A673 (cell line): Measurements from ENCODE around the gene TSPAN19. TPM values are rescaled to one million over a fixed set of nuclear protein-coding genes. Genes with fewer than 3 reads are reported as not detected.

ENCODE experiments used
- BruUV-seq: library from RNA; stranded (reverse); fragments of 400-500 nt; replicated peaks from 2 replicates; lab custom pipeline; 2021; lab: Mats Ljungman, UMichigan
- CTCF ChIA-PET: fragments of 300-600 bp; sonication (Branson Sonifier 250); formaldehyde crosslinking; loops from one replicate; lab custom pipeline; 2022; ENCODE audit warnings: antibody characterized with exemption; lab: Charles Lee
- POLR2A ChIA-PET: fragments of 300-600 bp; sonication (Branson Sonifier 250); formaldehyde crosslinking; loops from one replicate; lab custom pipeline; 2022; ENCODE audit warnings: antibody characterized with exemption; ENCODE audit not compliant: low non-redundant PET; lab: Charles Lee
- DNase-seq: peaks from one replicate; pipeline ENCODE4 v3.0.0-alpha.2; 2015; ENCODE audit warnings: low spot score
- H3K27ac ChIP-seq: fragments of 200-600 bp; sonication (generic); 2 replicates; pipeline ENCODE4 v1.5.1; 2016; ENCODE audit warnings: mixed run types, low read depth, mild to moderate bottlenecking, mixed read lengths, antibody characterized with exemption, low read length; ENCODE audit not compliant: poor library complexity, severe bottlenecking
- H3K27me3 ChIP-seq: fragments of 200-600 bp; sonication (generic); replicated peaks from 2 replicates; pipeline ENCODE4 v1.6.1; 2017; ENCODE audit warnings: mixed run types, low read depth, mild to moderate bottlenecking, mixed read lengths, antibody characterized with exemption, low read length; ENCODE audit not compliant: insufficient read depth, poor library complexity
- H3K36me3 ChIP-seq: fragments of 200-600 bp; sonication (generic); 2 replicates; pipeline ENCODE4 v1.6.1; 2016; ENCODE audit warnings: mixed run types, mild to moderate bottlenecking, mixed read lengths, antibody characterized with exemption, low read length; ENCODE audit not compliant: insufficient read depth, poor library complexity, severe bottlenecking
- H3K4me1 ChIP-seq: fragments of 200-600 bp; sonication (generic); 2 replicates; pipeline ENCODE4 v1.6.1; 2017; ENCODE audit warnings: mixed run types, mild to moderate bottlenecking, mixed read lengths, antibody characterized with exemption, low read length; ENCODE audit not compliant: insufficient read depth, poor library complexity, severe bottlenecking
- H3K4me3 ChIP-seq: fragments of 200-600 bp; sonication (generic); 2 replicates; pipeline ENCODE4 v1.5.1; 2016; ENCODE audit warnings: low read depth, mixed run types, mild to moderate bottlenecking, mixed read lengths, low read length; ENCODE audit not compliant: poor library complexity, severe bottlenecking
- H3K9me3 ChIP-seq: fragments of 200-600 bp; sonication (generic); 2 replicates; pipeline ENCODE4 v1.6.1; 2016; ENCODE audit warnings: mixed run types, low read depth, mild to moderate bottlenecking, mixed read lengths, antibody characterized with exemption, low read length; ENCODE audit not compliant: poor library complexity, severe bottlenecking
- EZH2 ChIP-seq: fragments of 200-600 bp; sonication (generic); IDR thresholded peaks from 2 replicates; pipeline ENCODE4 v1.6.1; 2017; ENCODE audit warnings: borderline replicate concordance, low read depth, mild to moderate bottlenecking, mixed read lengths, antibody characterized with exemption, low read length; ENCODE audit not compliant: poor library complexity, severe bottlenecking
- intact Hi-C: fragments of 100-400 bp; cut with micrococcal nuclease; formaldehyde crosslinking; loops from one replicate; pipeline ENCODE4 v1.10.0; 2022; ENCODE audit not compliant: unreplicated experiment
- total RNA-seq: library from RNA; stranded (reverse); gene quantifications from 2 replicates; pipeline ENCODE4 v1.2.3, GENCODE V29; 2021
- TF ChIP-seq, protein P1 (sequence below): fragments of 300-800, 200-600 bp; sonication (generic); conservative IDR thresholded peaks from 2 replicates; pipeline ENCODE4 v1.5.1; 2017; ENCODE audit warnings: low read depth, mild to moderate bottlenecking, antibody characterized with exemption, low read length, moderate library complexity, mixed read lengths

The TSPAN19 gene
- total RNA-seq, 1 experiment from 2014 or later = not detected

DNA sequence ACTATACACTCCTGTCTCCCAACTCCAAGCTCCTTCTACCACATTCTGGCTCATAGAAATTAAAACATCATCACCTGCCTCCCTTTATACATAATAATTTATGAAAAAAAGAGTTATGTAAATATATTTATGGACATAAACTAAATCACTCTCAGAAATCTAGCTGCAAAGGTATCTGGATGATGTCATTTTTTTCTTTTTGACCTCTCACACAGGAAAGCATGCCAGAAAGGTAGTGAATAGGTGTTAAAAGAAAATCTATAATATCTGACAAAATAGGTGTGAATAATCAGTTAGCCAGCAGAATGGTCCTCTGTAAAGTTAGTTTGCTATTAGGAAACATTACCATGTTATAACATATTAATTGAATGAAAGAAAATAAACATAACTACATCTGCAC lies 7.8 kb upstream of the TSPAN19 start:
- H3K27me3 ChIP-seq = no peaks in the 10 kb centered on the region
- H3K9me3 ChIP-seq = no peaks in the 10 kb centered on the region
- H3K36me3 ChIP-seq = no peaks in the 10 kb centered on the region
- intact Hi-C loops = no loop called here
- no peak for DNase-seq
- no peaks in the 10 kb centered on the region for H3K4me1 ChIP-seq
- no TSS peak for BruUV-seq
- no peak overlapping the region for H3K27ac ChIP-seq
- ChIA-PET POLR2A (no interaction called here), CTCF (no interaction called here)
- H3K4me3 ChIP-seq = no peak overlapping the region
- no peak for TF ChIP-seq EZH2
- TF ChIP-seq, protein P1, sequence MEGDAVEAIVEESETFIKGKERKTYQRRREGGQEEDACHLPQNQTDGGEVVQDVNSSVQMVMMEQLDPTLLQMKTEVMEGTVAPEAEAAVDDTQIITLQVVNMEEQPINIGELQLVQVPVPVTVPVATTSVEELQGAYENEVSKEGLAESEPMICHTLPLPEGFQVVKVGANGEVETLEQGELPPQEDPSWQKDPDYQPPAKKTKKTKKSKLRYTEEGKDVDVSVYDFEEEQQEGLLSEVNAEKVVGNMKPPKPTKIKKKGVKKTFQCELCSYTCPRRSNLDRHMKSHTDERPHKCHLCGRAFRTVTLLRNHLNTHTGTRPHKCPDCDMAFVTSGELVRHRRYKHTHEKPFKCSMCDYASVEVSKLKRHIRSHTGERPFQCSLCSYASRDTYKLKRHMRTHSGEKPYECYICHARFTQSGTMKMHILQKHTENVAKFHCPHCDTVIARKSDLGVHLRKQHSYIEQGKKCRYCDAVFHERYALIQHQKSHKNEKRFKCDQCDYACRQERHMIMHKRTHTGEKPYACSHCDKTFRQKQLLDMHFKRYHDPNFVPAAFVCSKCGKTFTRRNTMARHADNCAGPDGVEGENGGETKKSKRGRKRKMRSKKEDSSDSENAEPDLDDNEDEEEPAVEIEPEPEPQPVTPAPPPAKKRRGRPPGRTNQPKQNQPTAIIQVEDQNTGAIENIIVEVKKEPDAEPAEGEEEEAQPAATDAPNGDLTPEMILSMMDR = no peak

- POLR2A ChIA-PET = no interaction called here
- no peak for DNase-seq
- BruUV-seq = no TSS peak
- CTCF ChIA-PET = no interaction called here
- H3K27ac ChIP-seq = no peak overlapping the region
- H3K9me3 ChIP-seq = no peaks in the 10 kb centered on the region
- intact Hi-C loops = no loop called here
- TF ChIP-seq EZH2 = no peak
- TF ChIP-seq, protein P1 = no peak
- H3K27me3 ChIP-seq = no peaks in the 10 kb centered on the region
- H3K36me3 ChIP-seq = no peaks in the 10 kb centered on the region
- H3K4me3 ChIP-seq = no peak overlapping the region
- no peaks in the 10 kb centered on the region for H3K4me1 ChIP-seq
These were observed 5.3 kb upstream of the TSPAN19 start for GRCh38 chr12:85041395-85041794.

DNA sequence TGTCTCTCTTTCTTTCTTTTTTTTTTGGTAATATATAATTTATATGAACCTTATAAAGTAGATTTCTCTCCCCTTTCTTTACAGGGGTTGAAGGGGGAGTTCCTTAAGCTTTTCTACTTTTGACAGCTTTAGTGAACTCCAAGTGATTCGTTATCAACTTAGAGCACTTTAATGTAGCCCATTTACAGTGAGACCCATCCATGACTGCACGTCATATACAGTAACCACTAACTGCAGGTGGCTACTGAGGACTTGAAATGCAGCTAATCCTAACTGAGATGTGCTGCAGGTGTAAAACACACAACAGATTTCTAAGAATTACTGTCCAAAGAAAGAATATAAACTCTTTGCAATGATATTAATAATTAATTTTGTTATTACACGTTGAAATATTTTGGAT lies 656 bp upstream of the TSPAN19 start:
- Histone ChIP-seq H3K9me3 (no peaks in the 10 kb centered on the region), H3K27ac (no peak overlapping the region), H3K36me3 (no peaks in the 10 kb centered on the region), H3K4me1 (no peaks in the 10 kb centered on the region), H3K27me3 (no peaks in the 10 kb centered on the region), H3K4me3 (peak overlapping the region; percentile 63)
- POLR2A ChIA-PET = no interaction called here
- intact Hi-C loops = no loop called here
- BruUV-seq = no TSS peak
- CTCF ChIA-PET = no interaction called here
- no peak for DNase-seq
- TF ChIP-seq, protein P1 = no peak
